ENCODE measurements around the gene AIRE.

AIRE gene

DNA sequence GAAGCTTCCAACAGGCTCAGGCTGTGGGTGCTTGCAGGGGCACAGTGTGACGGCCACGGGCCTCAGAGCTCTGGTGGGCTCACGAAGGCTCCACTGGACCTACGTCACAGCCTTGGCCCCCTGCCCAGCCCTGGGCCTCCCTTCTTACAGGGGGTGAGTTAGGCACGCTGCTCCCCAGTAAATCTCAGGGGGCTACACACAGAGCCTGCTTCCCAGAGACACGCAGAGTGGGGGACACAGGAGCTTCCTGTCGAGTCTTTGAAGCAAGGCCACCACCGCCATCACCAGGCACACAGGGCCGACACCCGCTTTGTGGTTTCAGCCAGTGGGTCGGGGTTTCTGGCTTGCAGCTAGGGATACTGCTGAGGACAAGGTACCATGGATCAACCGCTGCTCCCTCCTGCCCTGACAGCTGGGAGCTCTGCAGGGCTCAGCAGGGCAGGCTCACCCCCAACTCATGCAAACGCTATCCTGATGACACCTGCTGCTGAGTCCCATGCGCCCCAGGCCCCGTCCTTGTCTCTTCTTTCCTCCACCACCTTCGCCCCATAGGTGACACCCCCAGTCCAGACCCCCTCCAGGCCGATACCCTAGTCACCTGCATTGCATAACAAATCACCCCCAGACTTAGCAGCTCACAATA lies 59.0 kb downstream of the AIRE start:
- Histone ChIP-seq H3K36me3 (no peaks in the 10 kb centered on the region), H3K27ac (peak overlapping the region; percentile 75), H3K4me2 (peak overlapping the region; percentile 84), H3K4me1 (peaks cover 77% of the 10 kb centered on the region), H3K27me3 (no peaks in the 10 kb centered on the region), H3K9me3 (no peaks in the 10 kb centered on the region), H3K4me3 (no peak overlapping the region), H3K9ac (peak overlapping the region; percentile 22; the same call in 1 of the 2 replicates), H4K20me1 (no peaks in the 10 kb centered on the region)
- no peak for TF ChIP-seq Cebpa-rat (IDR thresholded peaks at IDR 0.05)

DNA sequence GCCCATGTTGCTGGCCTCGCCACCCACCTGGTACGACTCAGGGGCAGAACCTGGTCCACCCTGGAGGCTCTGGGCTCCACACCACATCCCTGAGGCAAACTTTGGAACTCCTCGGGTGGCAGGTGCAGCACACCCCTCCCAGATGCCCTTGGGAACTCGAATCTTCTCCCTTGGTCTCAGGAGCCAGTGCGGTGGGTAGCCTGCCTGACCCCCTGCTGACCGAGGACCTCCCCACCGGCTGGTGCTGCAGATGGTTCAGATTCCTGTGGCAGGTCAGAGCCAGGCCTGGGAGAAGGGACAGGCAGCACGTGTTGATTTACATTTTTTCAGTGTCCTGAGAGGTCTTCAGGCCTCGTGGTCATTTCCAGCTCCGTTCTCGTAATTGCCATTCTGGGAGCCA lies 59.8 kb downstream of the AIRE start:
- H3K27ac ChIP-seq, result peak overlapping the region; percentile 75; the same call in 1 of the 2 replicates
- peaks cover 69% of the 10 kb centered on the region for H3K4me1 ChIP-seq
- H3K4me3 ChIP-seq, result no peak overlapping the region
- no peaks in the 10 kb centered on the region for H3K27me3 ChIP-seq
- H4K20me1 ChIP-seq, result no peaks in the 10 kb centered on the region
- TF ChIP-seq Cebpa-rat (IDR thresholded peaks at IDR 0.05), result no peak
- H3K9ac ChIP-seq, result peak overlapping the region; percentile 20; the same call in 1 of the 2 replicates
- H3K4me2 ChIP-seq, result peak overlapping the region; percentile 84
- H3K36me3 ChIP-seq, result no peaks in the 10 kb centered on the region
- H3K9me3 ChIP-seq, result no peaks in the 10 kb centered on the region

DNA sequence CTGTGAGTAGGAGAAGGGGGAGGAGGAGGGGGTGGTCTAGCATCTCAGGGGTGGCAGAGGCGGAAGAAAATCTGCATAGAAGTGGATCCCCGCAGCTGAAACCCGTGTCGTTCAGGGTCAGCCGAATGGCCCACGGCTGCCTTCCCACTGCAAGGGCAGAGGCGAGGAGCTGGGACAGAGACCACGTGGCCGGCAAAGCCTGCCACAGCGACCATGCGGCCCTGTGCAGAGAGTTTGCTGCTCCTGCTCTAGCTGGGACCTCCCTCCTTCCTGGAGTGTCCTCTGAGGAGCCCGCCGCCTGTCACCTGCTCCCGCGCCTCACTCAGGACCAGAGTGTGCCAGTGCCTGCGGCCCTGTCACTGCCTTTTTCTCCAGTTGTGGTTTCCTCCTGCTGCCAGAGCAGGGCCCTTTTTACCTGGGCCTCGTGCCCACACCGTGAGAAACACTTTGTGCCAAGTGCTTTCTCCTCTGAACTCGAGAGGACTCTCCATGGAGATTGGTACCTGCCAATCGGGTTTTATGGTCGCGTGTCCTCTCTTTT lies 62.3 kb downstream of the AIRE start:
- H4K20me1 ChIP-seq, result no peaks in the 10 kb centered on the region
- TF ChIP-seq Cebpa-rat (IDR thresholded peaks at IDR 0.05), result no peak
- H3K36me3 ChIP-seq, result no peaks in the 10 kb centered on the region
- peaks cover 86% of the 10 kb centered on the region for H3K4me1 ChIP-seq
- no peaks in the 10 kb centered on the region for H3K27me3 ChIP-seq
- H3K27ac ChIP-seq, result 0 out of 2 replicates have a peak overlapping the region, but pooled peaks have one; percentile 30
- no peaks in the 10 kb centered on the region for H3K9me3 ChIP-seq
- no peak overlapping the region for H3K4me3 ChIP-seq
- H3K4me2 ChIP-seq, result peak overlapping the region; percentile 68
- peak overlapping the region; percentile 8; the same call in 1 of the 2 replicates for H3K9ac ChIP-seq

Data from BLaER1 (cell line).